ENCODE data around the gene NGEF. TPM values are rescaled to one million over a fixed set of nuclear protein-coding genes. Genes with fewer than 3 reads are reported as not detected.
"Not testable (repeated sequence)": the region's sequence is repeated elsewhere in the genome, so short reads cannot be mapped to it uniquely, and the experiment has no call there.

Gene NGEF
- total RNA-seq, 1 experiment from 2014 or later = 1.9 TPM

DNA sequence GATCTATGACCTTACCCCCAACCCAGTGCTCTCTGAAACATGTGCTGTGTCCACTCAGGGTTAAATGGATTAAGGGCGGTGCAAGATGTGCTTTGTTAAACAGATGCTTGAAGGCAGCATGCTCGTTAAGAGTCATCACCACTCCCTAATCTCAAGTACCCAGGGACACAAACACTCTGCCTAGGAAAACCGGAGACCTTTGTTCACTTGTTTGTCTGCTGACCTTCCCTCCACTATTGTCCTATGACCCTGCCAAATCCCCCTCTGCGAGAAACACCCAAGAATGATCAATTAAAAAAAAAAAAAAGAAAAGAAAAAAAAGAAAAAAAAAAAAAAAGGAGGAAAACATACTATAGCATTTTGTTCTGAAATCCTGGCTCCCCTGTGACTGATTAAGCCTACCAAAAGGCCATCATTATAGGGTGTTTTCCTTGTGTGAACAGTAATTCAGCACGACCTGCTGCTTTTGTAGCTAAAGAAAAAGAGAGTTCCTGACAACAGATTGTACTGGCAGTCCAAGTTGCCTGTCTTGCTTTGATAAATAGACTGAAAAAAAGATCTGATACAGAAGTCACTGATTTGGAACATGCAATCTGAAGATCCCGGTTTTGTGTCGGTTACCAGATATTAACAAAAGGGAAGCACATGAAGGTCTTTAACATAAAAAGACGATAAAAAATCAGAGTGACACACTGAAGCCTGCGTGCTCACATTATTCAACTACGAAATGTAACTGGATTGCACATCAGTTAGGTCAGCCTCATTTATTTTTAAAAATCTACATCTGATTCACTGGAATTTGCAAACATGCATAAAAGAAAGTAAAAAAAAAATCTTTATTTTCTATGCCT, 106.0 kb downstream of the NGEF start:
- not testable (repeated sequence) for H3K4me1 ChIP-seq (ENCODE audit: insufficient read depth, low read length); H2AK5ac ChIP-seq (ENCODE audit: insufficient read length, low read length); H3K4ac ChIP-seq (ENCODE audit: low read depth, low read length); H3K23me2 ChIP-seq (ENCODE audit: insufficient read length, low read depth, low read length, poor library complexity, severe bottlenecking); H2BK5ac ChIP-seq (ENCODE audit: insufficient read length, low read length); H2BK12ac ChIP-seq (ENCODE audit: insufficient read length, low read depth, low read length); H3K9ac ChIP-seq (ENCODE audit: extremely low read depth, insufficient read length, low read length); H3K79me2 ChIP-seq (ENCODE audit: insufficient read depth, low read length); H3K27me3 ChIP-seq (ENCODE audit: insufficient read depth, low read length); H3K9me3 ChIP-seq (ENCODE audit: control insufficient read depth, low read depth, low read length); H2BK15ac ChIP-seq (ENCODE audit: low read depth, low read length); H3K4me1 Mint-ChIP-seq; H2AFZ ChIP-seq (ENCODE audit: low read length); H4K8ac ChIP-seq (replicated peaks; ENCODE audit: insufficient read length, low read depth, low read length); H4K5ac ChIP-seq (ENCODE audit: insufficient read length, low read depth, low read length); H3K27ac ChIP-seq (ENCODE audit: insufficient read length, low read depth, low read length); DNase-seq; H3K56ac ChIP-seq (ENCODE audit: insufficient read length, low read depth, low read length); H3K4me2 ChIP-seq (ENCODE audit: insufficient read depth, insufficient read length, low read length); H2BK120ac ChIP-seq (ENCODE audit: low read depth, low read length, poor library complexity, severe bottlenecking); H3T11ph ChIP-seq (ENCODE audit: low read length); H4K91ac ChIP-seq (ENCODE audit: insufficient read length, low read depth, low read length); H3K14ac ChIP-seq (ENCODE audit: insufficient read depth, low read length); H3K27ac Mint-ChIP-seq; H3K4me3 Mint-ChIP-seq; H3K23ac ChIP-seq (ENCODE audit: insufficient read length, low read depth, low read length); H2BK20ac ChIP-seq (ENCODE audit: low read depth, low read length, poor library complexity, severe bottlenecking); H4K20me1 ChIP-seq (ENCODE audit: control insufficient read depth, insufficient read depth, insufficient read length); H3K79me1 ChIP-seq (ENCODE audit: insufficient read depth, low read depth, low read length, poor library complexity, severe bottlenecking); H3K18ac ChIP-seq (ENCODE audit: insufficient read length, low read depth, low read length)
- Mint-ChIP-seq H3K27me3 (ENCODE audit: low read depth) (peaks cover 15% of the 10 kb centered on the region), H3K36me3 (ENCODE audit: insufficient read depth in 1 of 3, low read depth in 3 of 3) (peaks cover 12 to 15% (median 14%) of the 10 kb centered on the region in 3 experiments; a peak in 6 of 7 replicates), H3K9me3 (peaks cover 29 to 38% of the 10 kb centered on the region in 2 experiments)
- WGBS (ENCODE audit: extremely low coverage, insufficient read length, low lambda C conversion rate) = no CpG with 5 or more reads among the region's 10 CpGs

All from H9 (cell line).